BE2C (cell line): Measurements from ENCODE around the gene CIRBP.

Experiments
- DNase-seq: peaks from one replicate; pipeline ENCODE4 v3.0.0-alpha.2; 2020
- H3K27me3 ChIP-seq: fragments of 250-450 bp; sonication (Bioruptor Pico); 2 replicates; pipeline ENCODE4 v1.5.1; 2020; ENCODE audit warnings: mild to moderate bottlenecking
- H3K36me3 ChIP-seq: fragments of 250-450 bp; sonication (Bioruptor Pico); 2 replicates; pipeline ENCODE4 v1.5.1; 2020; ENCODE audit warnings: mild to moderate bottlenecking
- H3K4me1 ChIP-seq: fragments of 250-450 bp; sonication (Bioruptor Pico); 2 replicates; pipeline ENCODE4 v1.5.1; 2020
- H3K4me3 ChIP-seq: 2 replicates; pipeline ENCODE4 v1.5.1; 2011; ENCODE audit warnings: low read depth, low read length
- H3K9me3 ChIP-seq: fragments of 250-450 bp; sonication (Bioruptor Pico); 2 replicates; pipeline ENCODE4 v1.5.1; 2020
- TF ChIP-seq, protein P1 (sequence below): IDR thresholded peaks from 2 replicates; pipeline ENCODE4 v1.5.1; 2012; ENCODE audit warnings: mild to moderate bottlenecking, low read depth, low read length

CIRBP gene

GRCh38 chr19:1280636-1281568 lies 11.8 kb downstream of the CIRBP start:
- H3K36me3 ChIP-seq, result peaks cover 12% of the 10 kb centered on the region
- H3K9me3 ChIP-seq, result no peaks in the 10 kb centered on the region
- H3K27me3 ChIP-seq, result peaks cover 10% of the 10 kb centered on the region
- H3K4me1 ChIP-seq, result no peaks in the 10 kb centered on the region
- DNase-seq, result no peak
- TF ChIP-seq, protein P1, sequence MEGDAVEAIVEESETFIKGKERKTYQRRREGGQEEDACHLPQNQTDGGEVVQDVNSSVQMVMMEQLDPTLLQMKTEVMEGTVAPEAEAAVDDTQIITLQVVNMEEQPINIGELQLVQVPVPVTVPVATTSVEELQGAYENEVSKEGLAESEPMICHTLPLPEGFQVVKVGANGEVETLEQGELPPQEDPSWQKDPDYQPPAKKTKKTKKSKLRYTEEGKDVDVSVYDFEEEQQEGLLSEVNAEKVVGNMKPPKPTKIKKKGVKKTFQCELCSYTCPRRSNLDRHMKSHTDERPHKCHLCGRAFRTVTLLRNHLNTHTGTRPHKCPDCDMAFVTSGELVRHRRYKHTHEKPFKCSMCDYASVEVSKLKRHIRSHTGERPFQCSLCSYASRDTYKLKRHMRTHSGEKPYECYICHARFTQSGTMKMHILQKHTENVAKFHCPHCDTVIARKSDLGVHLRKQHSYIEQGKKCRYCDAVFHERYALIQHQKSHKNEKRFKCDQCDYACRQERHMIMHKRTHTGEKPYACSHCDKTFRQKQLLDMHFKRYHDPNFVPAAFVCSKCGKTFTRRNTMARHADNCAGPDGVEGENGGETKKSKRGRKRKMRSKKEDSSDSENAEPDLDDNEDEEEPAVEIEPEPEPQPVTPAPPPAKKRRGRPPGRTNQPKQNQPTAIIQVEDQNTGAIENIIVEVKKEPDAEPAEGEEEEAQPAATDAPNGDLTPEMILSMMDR, result no peak
- no peak overlapping the region for H3K4me3 ChIP-seq

DNA sequence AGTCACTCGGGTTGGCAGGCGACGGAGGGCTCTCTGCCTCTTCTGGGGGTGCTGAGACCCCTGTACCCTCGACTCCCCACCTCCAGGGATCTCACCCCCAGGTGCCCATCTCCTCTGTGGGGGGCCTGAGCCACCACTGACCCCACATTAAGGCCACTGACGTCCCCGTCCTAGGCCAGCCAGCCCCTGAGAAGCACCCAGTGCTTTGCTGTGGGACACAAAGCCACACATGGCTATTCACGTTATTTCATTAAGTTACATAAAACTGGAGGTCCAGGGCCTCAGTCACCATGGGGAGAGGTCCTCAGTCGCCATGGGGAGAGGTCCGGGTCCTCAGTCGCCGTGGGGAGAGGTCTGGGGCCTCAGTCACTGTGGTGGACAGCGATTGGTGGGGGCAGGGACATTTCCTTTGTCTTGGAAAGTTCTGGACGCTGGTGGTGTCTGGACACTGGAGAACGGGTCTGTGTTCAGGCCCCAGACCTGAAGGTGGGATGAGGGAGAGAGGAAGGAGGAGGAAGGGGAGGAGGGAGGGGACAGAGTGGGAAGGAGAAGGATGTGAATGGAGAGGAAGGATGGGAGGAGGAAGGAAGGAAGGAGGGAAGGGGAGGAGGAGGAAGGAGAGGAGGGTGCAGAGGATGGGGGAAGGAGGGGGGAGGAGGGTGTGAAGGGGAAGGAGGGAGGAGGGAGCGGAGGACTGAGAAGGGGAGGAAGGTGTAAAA lies 12.6 kb downstream of the CIRBP start:
- Histone ChIP-seq H3K27me3 (peaks cover 15% of the 10 kb centered on the region), H3K4me1 (no peaks in the 10 kb centered on the region), H3K9me3 (no peaks in the 10 kb centered on the region), H3K36me3 (peaks cover 12% of the 10 kb centered on the region), H3K4me3 (no peak overlapping the region)
- TF ChIP-seq, protein P1, result no peak
- no peak for DNase-seq

GRCh38 chr19:1282588-1283206 lies 13.6 kb downstream of the CIRBP start:
- Histone ChIP-seq H3K27me3 (peaks cover 24% of the 10 kb centered on the region), H3K4me1 (no peaks in the 10 kb centered on the region), H3K4me3 (no peak overlapping the region), H3K9me3 (no peaks in the 10 kb centered on the region), H3K36me3 (peaks cover 10% of the 10 kb centered on the region)
- TF ChIP-seq, protein P1, result no peak
- no peak for DNase-seq

- no peak overlapping the region for H3K4me3 ChIP-seq
- DNase-seq, result no peak
Observed at GRCh38 chr19:1283207-1283916, 14.2 kb downstream of the CIRBP start.

DNA sequence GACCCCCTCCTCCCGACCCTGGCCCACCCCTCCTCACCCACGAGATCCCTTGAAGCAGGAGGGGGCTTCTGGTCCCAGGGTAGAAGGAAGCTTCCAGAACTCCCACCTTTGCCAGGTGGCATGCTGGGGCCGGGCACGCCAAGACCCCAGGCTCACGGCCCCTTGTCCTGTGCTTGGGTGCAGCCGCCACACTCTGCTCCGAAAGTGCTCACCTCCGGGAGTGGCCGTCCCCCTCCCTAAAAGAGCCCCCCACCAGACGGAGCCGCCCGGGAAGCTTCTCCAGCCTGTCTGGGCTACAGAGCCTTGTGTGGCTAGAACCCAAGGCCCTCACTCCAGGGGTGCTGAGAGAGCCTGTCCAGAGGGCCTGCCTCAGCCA lies 14.8 kb downstream of the CIRBP start:
- Histone ChIP-seq H3K4me3 (no peak overlapping the region), H3K36me3 (peaks cover 6% of the 10 kb centered on the region), H3K4me1 (no peaks in the 10 kb centered on the region), H3K9me3 (no peaks in the 10 kb centered on the region), H3K27me3 (peaks cover 29% of the 10 kb centered on the region)
- TF ChIP-seq, protein P1, result no peak
- DNase-seq, result no peak

More at GRCh38 chr19:1283207-1283916, 14.2 kb downstream of the CIRBP start:
- Histone ChIP-seq H3K36me3 (peaks cover 8% of the 10 kb centered on the region), H3K9me3 (no peaks in the 10 kb centered on the region), H3K27me3 (peaks cover 29% of the 10 kb centered on the region), H3K4me1 (no peaks in the 10 kb centered on the region)
- TF ChIP-seq, protein P1, result no peak
